ENCODE measurements around the gene ANKRD39.

ANKRD39 gene, protein sequence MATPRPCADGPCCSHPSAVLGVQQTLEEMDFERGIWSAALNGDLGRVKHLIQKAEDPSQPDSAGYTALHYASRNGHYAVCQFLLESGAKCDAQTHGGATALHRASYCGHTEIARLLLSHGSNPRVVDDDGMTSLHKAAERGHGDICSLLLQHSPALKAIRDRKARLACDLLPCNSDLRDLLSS

DNA sequence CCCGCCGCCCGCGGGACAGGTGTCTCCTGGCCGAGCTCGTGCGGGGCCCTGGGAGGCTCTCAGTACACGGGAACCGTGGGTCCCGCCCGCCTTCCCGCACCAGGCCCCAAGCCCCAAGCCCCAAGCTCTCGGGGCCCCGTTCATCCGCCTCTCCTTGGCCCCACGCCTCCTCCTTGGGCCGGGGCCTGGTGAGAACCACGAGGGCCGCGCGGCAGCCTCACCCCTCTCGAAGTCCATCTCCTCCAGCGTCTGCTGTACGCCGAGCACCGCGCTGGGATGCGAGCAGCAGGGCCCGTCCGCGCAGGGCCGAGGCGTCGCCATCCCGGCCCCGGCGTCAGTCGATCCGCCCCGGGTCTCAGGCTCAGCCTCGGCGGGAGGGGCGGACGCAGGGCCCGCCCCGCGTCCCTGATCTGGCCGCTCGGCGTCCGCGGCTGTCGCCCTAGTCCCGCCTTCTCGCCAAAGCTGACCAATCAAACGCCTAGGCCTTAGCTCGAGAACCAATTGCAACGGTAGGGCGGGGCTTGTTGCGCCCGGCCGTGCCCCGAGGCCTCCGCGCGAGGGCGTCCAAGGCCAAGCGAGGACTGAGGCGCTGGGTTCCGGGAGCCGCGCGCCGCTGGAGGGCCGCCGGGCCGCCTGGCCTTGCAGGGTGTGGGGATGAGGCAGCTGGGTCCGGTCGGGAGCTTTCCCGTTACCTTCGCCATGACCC lies at the start of gene ANKRD39:
TSS of gene ANKRD39 (minus strand) at position 350 of the 706 bp plus-strand sequence. CDS start at position 321, 29 bp downstream.
- peaks cover 2% of the 10 kb centered on the region; the same call in 1 of the 2 replicates for H3K4me1 ChIP-seq (ENCODE audit: control insufficient read depth, insufficient read depth, low read length)
- H3K36me3 ChIP-seq (ENCODE audit: control insufficient read depth, insufficient read depth, low read length) = peaks cover 21% of the 10 kb centered on the region
- peak; percentile 98 for DNase-seq (ENCODE audit: low read depth, low spot score)
- H3K27ac ChIP-seq (ENCODE audit: low read length) = no peak within 1 kb of the TSS
- no CpG with 5 or more reads among the region's 81 CpGs for WGBS (ENCODE audit: insufficient coverage, insufficient read length)
- H3K27me3 ChIP-seq (ENCODE audit: control insufficient read depth, insufficient read depth, low read length) = no peaks in the 10 kb centered on the region
- H3K9me3 ChIP-seq (ENCODE audit: control insufficient read depth, insufficient read depth, low read length) = no peaks in the 10 kb centered on the region
- peak within 1 kb of the TSS; percentile 49; the same call in 1 of the 2 replicates for H3K4me3 ChIP-seq (ENCODE audit: low read length)

DNA sequence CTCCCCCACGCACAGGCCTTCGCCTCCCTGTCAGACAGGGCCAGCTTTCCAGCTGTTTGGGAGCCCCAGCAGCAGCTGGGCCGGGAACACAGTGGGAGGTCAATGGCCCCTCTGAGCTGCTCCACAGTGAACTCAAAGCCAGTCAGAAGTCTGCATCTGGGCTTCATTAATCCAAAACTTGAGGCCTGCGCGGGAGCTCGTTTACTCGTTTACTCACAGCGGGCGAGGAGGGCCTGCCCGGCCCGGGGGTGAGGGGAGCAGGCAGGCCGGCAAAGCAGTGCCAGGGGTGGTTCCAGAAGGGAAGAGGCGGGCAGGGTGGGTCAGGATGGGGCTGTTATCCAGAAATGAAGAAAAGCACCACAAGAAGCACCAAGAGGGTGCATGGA lies 48.9 kb upstream of the ANKRD39 start:
- no CpG with 5 or more reads among the region's 13 CpGs for WGBS (ENCODE audit: insufficient coverage, insufficient read length)
- Histone ChIP-seq H3K27me3 (ENCODE audit: control insufficient read depth, insufficient read depth, low read length) (no peaks in the 10 kb centered on the region), H3K4me1 (ENCODE audit: control insufficient read depth, insufficient read depth, low read length) (peaks cover 2% of the 10 kb centered on the region), H3K4me3 (ENCODE audit: low read length) (no peak overlapping the region), H3K27ac (ENCODE audit: low read length) (no peak overlapping the region), H3K36me3 (ENCODE audit: control insufficient read depth, insufficient read depth, low read length) (no peaks in the 10 kb centered on the region), H3K9me3 (ENCODE audit: control insufficient read depth, insufficient read depth, low read length) (no peaks in the 10 kb centered on the region)
- DNase-seq (ENCODE audit: low read depth, low spot score) = no peak

DNA sequence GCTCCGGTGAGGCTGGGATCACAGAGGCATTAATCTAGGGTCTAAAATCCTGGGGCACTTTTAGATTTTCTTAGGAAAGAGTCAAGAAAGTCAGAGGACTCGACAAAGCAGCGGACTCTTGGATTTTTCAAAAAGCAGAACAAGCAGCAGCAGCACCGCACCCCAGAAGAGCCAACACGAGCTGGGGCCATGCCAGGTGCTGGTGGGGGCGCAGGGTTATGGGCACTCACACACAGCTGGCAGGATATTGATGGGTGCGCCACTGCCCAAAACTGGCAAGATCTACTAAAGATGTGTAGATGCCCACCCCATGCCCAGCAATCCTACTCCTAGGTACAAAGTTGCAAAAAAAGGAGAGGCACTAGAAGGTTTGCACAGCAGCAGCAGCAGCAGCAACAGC lies 46.0 kb upstream of the ANKRD39 start:
- no CpG with 5 or more reads among the region's 7 CpGs for WGBS (ENCODE audit: insufficient coverage, insufficient read length)
- Histone ChIP-seq H3K4me1 (ENCODE audit: control insufficient read depth, insufficient read depth, low read length) (peaks cover 2% of the 10 kb centered on the region), H3K9me3 (ENCODE audit: control insufficient read depth, insufficient read depth, low read length) (no peaks in the 10 kb centered on the region), H3K4me3 (ENCODE audit: low read length) (no peak overlapping the region), H3K27me3 (ENCODE audit: control insufficient read depth, insufficient read depth, low read length) (no peaks in the 10 kb centered on the region), H3K27ac (ENCODE audit: low read length) (no peak overlapping the region), H3K36me3 (ENCODE audit: control insufficient read depth, insufficient read depth, low read length) (no peaks in the 10 kb centered on the region)
- DNase-seq (ENCODE audit: low read depth, low spot score) = no peak

DNA sequence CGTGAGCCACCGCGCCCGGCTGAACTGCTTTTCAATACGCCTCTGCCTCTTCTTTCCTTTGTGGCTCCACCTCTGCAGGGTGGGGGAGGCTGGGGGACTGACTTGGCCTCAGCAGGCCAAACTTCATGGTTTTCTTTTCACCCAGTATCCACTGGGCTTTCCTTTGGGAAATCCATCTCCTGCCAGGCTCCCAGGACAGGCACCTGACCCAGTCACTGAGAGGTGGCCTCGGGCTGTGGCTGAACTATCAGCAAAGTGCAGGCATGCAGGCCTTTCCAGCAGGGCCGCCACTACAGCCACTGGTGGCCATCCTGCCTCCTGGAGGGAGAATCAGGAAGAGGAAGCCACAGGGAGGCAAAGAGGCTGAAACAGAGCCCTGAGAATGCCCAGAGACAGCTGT lies 45.5 kb upstream of the ANKRD39 start:
- no peak for DNase-seq (ENCODE audit: low read depth, low spot score)

DNA sequence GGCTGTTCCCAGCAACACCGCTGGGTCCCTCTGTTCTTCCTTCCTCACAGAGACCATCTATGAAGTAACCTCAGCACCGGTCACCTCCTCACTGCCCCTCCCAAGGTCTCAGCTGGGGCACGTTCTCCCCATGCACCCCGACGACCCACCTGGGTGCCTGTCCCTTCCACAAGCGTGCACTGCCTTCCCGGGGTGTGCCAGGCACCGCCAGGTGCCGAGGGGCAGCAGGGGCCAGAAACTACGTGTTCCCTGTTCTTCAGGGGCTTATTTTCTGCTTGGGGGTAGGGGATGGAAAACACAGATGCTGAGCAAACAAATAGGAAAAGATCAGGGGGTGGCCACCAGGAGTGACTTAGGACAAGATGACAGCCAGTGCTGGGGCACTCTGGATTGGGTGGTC lies 42.4 kb upstream of the ANKRD39 start:
- H3K27ac ChIP-seq (ENCODE audit: low read length) = no peak overlapping the region
- no CpG with 5 or more reads among the region's 10 CpGs for WGBS (ENCODE audit: insufficient coverage, insufficient read length)
- no peak overlapping the region for H3K4me3 ChIP-seq (ENCODE audit: low read length)
- H3K4me1 ChIP-seq (ENCODE audit: control insufficient read depth, insufficient read depth, low read length) = peaks cover 8% of the 10 kb centered on the region
- H3K9me3 ChIP-seq (ENCODE audit: control insufficient read depth, insufficient read depth, low read length) = no peaks in the 10 kb centered on the region
- no peak for DNase-seq (ENCODE audit: low read depth, low spot score)
- H3K36me3 ChIP-seq (ENCODE audit: control insufficient read depth, insufficient read depth, low read length) = no peaks in the 10 kb centered on the region
- no peaks in the 10 kb centered on the region for H3K27me3 ChIP-seq (ENCODE audit: control insufficient read depth, insufficient read depth, low read length)

More for the DNA sequence above, 45.5 kb upstream of the ANKRD39 start:
- H3K4me1 ChIP-seq (ENCODE audit: control insufficient read depth, insufficient read depth, low read length) = peaks cover 2% of the 10 kb centered on the region
- no peaks in the 10 kb centered on the region for H3K36me3 ChIP-seq (ENCODE audit: control insufficient read depth, insufficient read depth, low read length)
- H3K27ac ChIP-seq (ENCODE audit: low read length) = no peak overlapping the region
- H3K9me3 ChIP-seq (ENCODE audit: control insufficient read depth, insufficient read depth, low read length) = no peaks in the 10 kb centered on the region
- H3K27me3 ChIP-seq (ENCODE audit: control insufficient read depth, insufficient read depth, low read length) = no peaks in the 10 kb centered on the region
- no peak overlapping the region for H3K4me3 ChIP-seq (ENCODE audit: low read length)
- no CpG with 5 or more reads among the region's 7 CpGs for WGBS (ENCODE audit: insufficient coverage, insufficient read length)

DNA sequence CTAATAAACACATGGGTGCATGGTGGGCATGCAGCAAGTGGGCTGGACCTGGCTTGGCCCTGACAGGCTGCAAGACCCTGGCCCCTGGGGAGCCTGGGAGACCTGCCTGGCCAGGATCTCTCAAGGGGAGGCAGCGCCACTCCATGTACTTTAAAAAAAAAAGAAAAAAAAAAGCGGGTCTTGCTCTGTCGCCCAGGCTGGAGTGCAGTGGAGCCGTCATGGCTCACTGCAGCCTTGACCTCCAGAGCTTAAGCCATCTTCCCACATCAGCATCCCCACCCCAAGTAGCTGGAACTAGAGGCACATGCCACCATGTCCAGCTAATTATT lies 41.6 kb upstream of the ANKRD39 start:
- Histone ChIP-seq H3K27ac (ENCODE audit: low read length) (no peak overlapping the region), H3K36me3 (ENCODE audit: control insufficient read depth, insufficient read depth, low read length) (no peaks in the 10 kb centered on the region), H3K9me3 (ENCODE audit: control insufficient read depth, insufficient read depth, low read length) (no peaks in the 10 kb centered on the region), H3K4me3 (ENCODE audit: low read length) (no peak overlapping the region), H3K4me1 (ENCODE audit: control insufficient read depth, insufficient read depth, low read length) (peaks cover 8% of the 10 kb centered on the region), H3K27me3 (ENCODE audit: control insufficient read depth, insufficient read depth, low read length) (no peaks in the 10 kb centered on the region)
- no peak for DNase-seq (ENCODE audit: low read depth, low spot score)
- no CpG with 5 or more reads among the region's 4 CpGs for WGBS (ENCODE audit: insufficient coverage, insufficient read length)

DNA sequence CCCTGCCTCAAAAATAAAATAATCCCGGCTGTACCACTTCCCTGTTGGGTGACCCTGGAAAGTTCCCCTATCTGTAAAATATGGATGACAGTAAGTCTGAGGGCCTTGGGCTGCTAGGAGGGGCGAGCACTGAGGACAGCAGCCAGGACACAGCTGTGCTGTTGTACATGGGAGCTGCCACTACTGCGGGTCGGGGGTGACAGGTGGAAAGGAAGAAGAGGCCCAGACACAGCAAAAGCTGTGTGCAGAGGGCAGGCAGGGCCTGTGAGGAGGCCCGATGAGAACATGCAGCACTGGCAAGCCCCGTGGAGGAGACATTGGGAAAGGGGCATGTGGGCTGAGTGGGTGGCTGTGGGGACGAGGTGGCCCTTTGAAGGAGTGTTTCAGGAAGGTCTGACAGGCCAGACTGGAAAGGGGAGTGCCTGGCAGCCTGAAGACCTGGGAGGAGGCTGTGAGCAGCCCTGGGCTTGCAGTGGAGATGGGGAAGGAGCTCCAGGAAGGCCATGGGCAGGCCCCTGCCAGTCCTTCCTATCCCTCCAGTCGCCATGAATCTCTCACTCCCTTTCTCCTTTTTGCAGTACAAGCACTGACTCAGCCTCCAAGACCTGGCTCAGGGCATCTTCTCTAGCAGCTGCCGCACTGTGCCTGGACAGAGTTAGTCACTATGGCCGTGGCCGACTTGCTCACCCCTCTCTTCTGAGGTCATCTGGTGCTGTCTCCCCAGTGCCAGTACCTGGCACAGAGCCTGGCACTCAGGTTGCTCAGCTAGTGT lies 41.0 kb upstream of the ANKRD39 start:
- no peak for DNase-seq (ENCODE audit: low read depth, low spot score)
- Histone ChIP-seq H3K36me3 (ENCODE audit: control insufficient read depth, insufficient read depth, low read length) (no peaks in the 10 kb centered on the region), H3K27me3 (ENCODE audit: control insufficient read depth, insufficient read depth, low read length) (no peaks in the 10 kb centered on the region), H3K27ac (ENCODE audit: low read length) (no peak overlapping the region), H3K9me3 (ENCODE audit: control insufficient read depth, insufficient read depth, low read length) (no peaks in the 10 kb centered on the region), H3K4me1 (ENCODE audit: control insufficient read depth, insufficient read depth, low read length) (peaks cover 8% of the 10 kb centered on the region), H3K4me3 (ENCODE audit: low read length) (no peak overlapping the region)
- no CpG with 5 or more reads among the region's 11 CpGs for WGBS (ENCODE audit: insufficient coverage, insufficient read length)

DNA sequence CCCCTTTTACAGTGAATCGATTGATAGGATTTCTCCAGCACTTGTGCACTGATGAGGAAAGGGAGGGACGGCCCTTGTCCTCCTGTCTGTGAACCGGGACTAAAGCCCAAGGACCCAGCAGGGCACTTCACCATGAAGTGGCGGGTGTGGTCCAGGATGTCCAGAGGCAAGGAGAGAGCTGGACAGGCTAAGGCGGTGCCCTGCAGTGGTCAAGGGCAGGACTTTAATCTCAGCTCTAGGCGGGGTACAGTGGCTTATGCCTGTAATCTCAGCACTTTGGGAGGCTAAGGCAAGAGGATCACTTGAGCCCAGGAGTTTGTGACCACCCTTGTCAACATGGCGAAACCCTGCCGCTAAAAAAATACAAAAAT lies 40.3 kb upstream of the ANKRD39 start:
- Histone ChIP-seq H3K36me3 (ENCODE audit: control insufficient read depth, insufficient read depth, low read length) (no peaks in the 10 kb centered on the region), H3K4me3 (ENCODE audit: low read length) (no peak overlapping the region), H3K27me3 (ENCODE audit: control insufficient read depth, insufficient read depth, low read length) (no peaks in the 10 kb centered on the region), H3K27ac (ENCODE audit: low read length) (no peak overlapping the region), H3K9me3 (ENCODE audit: control insufficient read depth, insufficient read depth, low read length) (no peaks in the 10 kb centered on the region), H3K4me1 (ENCODE audit: control insufficient read depth, insufficient read depth, low read length) (peaks cover 8% of the 10 kb centered on the region)
- WGBS (ENCODE audit: insufficient coverage, insufficient read length) = no CpG with 5 or more reads among the region's 8 CpGs
- no peak for DNase-seq (ENCODE audit: low read depth, low spot score)

DNA sequence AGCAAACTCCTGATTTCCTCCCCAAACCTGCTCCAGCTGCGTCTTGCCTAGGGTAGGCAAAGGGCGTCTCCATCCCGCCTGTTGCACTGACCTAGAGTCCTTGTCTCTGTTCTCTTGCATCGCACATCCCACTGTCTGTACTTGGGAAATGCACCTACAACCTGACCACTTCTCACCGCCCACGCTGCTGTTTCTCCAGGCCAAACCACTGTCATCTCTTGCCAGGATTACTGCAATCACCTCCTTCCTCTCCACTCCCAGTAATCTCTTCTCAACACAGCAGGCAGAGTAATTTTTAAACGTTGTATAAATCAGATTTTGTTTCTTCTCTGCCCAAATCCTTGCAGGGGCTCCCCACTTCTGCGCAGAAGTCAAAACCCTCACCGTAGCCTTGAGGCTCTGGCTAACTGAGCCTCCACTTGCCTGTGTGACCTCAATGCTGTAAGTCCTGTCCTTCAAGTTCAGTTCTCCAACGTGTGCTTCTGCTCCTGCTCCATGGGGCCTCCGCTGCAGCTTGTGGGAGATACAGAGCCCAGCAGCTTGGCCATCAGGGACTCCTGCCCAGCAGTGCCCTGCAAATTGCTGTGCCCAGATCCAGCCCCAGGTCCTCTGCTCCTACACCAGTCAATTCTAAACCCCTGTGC lies 39.8 kb upstream of the ANKRD39 start:
- no peak for DNase-seq (ENCODE audit: low read depth, low spot score)
- Histone ChIP-seq H3K4me3 (ENCODE audit: low read length) (no peak overlapping the region), H3K4me1 (ENCODE audit: control insufficient read depth, insufficient read depth, low read length) (peaks cover 8% of the 10 kb centered on the region), H3K27ac (ENCODE audit: low read length) (no peak overlapping the region), H3K36me3 (ENCODE audit: control insufficient read depth, insufficient read depth, low read length) (no peaks in the 10 kb centered on the region), H3K27me3 (ENCODE audit: control insufficient read depth, insufficient read depth, low read length) (no peaks in the 10 kb centered on the region), H3K9me3 (ENCODE audit: control insufficient read depth, insufficient read depth, low read length) (no peaks in the 10 kb centered on the region)
- no CpG with 5 or more reads among the region's 11 CpGs for WGBS (ENCODE audit: insufficient coverage, insufficient read length)

All from iPS DF 6.9 (cell line).